Measurements from ENCODE around the gene CDK5RAP3.

- TF ChIP-seq REST (IDR thresholded peaks at IDR 0.05; ENCODE audit: low read depth) = no peak
- TF ChIP-seq EP300 (IDR thresholded peaks at IDR 0.05; ENCODE audit: borderline replicate concordance) = no peak
- TF ChIP-seq RAD21 (IDR thresholded peaks at IDR 0.05; ENCODE audit: low read depth) = no peak
These were observed 24.4 kb upstream of the CDK5RAP3 start for GRCh38 chr17:47946516-47946915.
